DOHH2 (cell line): Measurements from ENCODE around the gene SNAI1.
"Not testable (repeated sequence)": the region's sequence is repeated elsewhere in the genome, so short reads cannot be mapped to it uniquely, and the experiment has no call there.

Source experiments
- H3F3A ChIP-seq: fragments of 200-600 bp; sonication (generic), shearing (Covaris generic); 2 replicates; pipeline ENCODE4 v1.6.0; 2016; ENCODE audit warnings: antibody characterized with exemption, mild to moderate bottlenecking; ENCODE audit not compliant: control insufficient read depth, insufficient read depth
- H3K27ac ChIP-seq: fragments of 200-600 bp; sonication (generic); 2 replicates; pipeline ENCODE4 v1.5.1; 2014; ENCODE audit warnings: low read depth, mild to moderate bottlenecking, low read length, moderate library complexity
- H3K27me3 ChIP-seq: fragments of 200-600 bp; sonication (generic); 2 replicates; pipeline ENCODE4 v1.6.1; 2014; ENCODE audit warnings: mild to moderate bottlenecking, low read length, mixed read lengths; ENCODE audit not compliant: control insufficient read depth
- H3K36me3 ChIP-seq: fragments of 200-600 bp; sonication (generic); 2 replicates; pipeline ENCODE4 v1.6.1; 2014; ENCODE audit warnings: mild to moderate bottlenecking, low read length, moderate library complexity, mixed read lengths; ENCODE audit not compliant: control insufficient read depth
- H3K4me1 ChIP-seq: fragments of 200-600 bp; sonication (generic); 2 replicates; pipeline ENCODE4 v1.6.1; 2014; ENCODE audit warnings: mild to moderate bottlenecking, low read length, mixed read lengths; ENCODE audit not compliant: control insufficient read depth
- H3K4me2 ChIP-seq: fragments of 200-600 bp; sonication (generic); 2 replicates; pipeline ENCODE4 v1.6.0; 2014; ENCODE audit warnings: mild to moderate bottlenecking, low read length, moderate library complexity
- H3K4me3 ChIP-seq: fragments of 200-600 bp; sonication (generic); 2 replicates; pipeline ENCODE4 v1.5.1; 2014; ENCODE audit warnings: mild to moderate bottlenecking, low read length, mixed read lengths
- H3K79me2 ChIP-seq: fragments of 200-600 bp; sonication (generic); 2 replicates; pipeline ENCODE4 v1.6.1; 2014; ENCODE audit warnings: mild to moderate bottlenecking, low read length, mixed read lengths; ENCODE audit not compliant: control insufficient read depth
- H3K9me2 ChIP-seq: fragments of 200-600 bp; sonication (generic); replicated peaks from 2 replicates; pipeline ENCODE4 v1.6.1; 2014; ENCODE audit warnings: mild to moderate bottlenecking, low read length, mixed read lengths; ENCODE audit not compliant: control insufficient read depth
- H3K9me3 ChIP-seq: fragments of 200-600 bp; sonication (generic); 2 replicates; pipeline ENCODE4 v1.6.1; 2014; ENCODE audit warnings: antibody characterized with exemption, low read length, mixed read lengths; ENCODE audit not compliant: control insufficient read depth, insufficient read depth
- H4K20me1 ChIP-seq: fragments of 200-600 bp; sonication (generic); 2 replicates; pipeline ENCODE4 v1.6.0; 2014; ENCODE audit warnings: low read depth, mild to moderate bottlenecking, antibody characterized with exemption, low read length, moderate library complexity; ENCODE audit not compliant: control insufficient read depth, insufficient read depth
- EZH2phosphoT487 ChIP-seq: fragments of 200-600 bp; sonication (generic); IDR thresholded peaks from 2 replicates; pipeline ENCODE4 v1.6.1; 2017; ENCODE audit warnings: borderline replicate concordance, mild to moderate bottlenecking, antibody characterized with exemption, low read length, moderate library complexity, mixed read lengths
- TF ChIP-seq, protein P1 (sequence below): fragments of 200-600 bp; sonication (generic); IDR thresholded peaks from one replicate; pipeline ENCODE4 v1.5.1; 2014; ENCODE audit warnings: antibody characterized with exemption, mild to moderate bottlenecking, low read depth, low read length; ENCODE audit not compliant: poor library complexity, severe bottlenecking

SNAI1 gene

GRCh38 chr20:49973981-49974380 lies 8.8 kb upstream of the SNAI1 start:
- Histone ChIP-seq H3K4me3 (no peak overlapping the region), H3K79me2 (no peaks in the 10 kb centered on the region), H3K9me2 (no peaks in the 10 kb centered on the region), H3K4me2 (no peak overlapping the region), H3K27ac (no peak overlapping the region), H3F3A (no peaks in the 10 kb centered on the region), H3K4me1 (peaks cover 4% of the 10 kb centered on the region), H3K27me3 (no peaks in the 10 kb centered on the region), H3K9me3 (no peaks in the 10 kb centered on the region), H4K20me1 (no peaks in the 10 kb centered on the region), H3K36me3 (no peaks in the 10 kb centered on the region)
- no peak for TF ChIP-seq EZH2phosphoT487
- TF ChIP-seq, protein P1, sequence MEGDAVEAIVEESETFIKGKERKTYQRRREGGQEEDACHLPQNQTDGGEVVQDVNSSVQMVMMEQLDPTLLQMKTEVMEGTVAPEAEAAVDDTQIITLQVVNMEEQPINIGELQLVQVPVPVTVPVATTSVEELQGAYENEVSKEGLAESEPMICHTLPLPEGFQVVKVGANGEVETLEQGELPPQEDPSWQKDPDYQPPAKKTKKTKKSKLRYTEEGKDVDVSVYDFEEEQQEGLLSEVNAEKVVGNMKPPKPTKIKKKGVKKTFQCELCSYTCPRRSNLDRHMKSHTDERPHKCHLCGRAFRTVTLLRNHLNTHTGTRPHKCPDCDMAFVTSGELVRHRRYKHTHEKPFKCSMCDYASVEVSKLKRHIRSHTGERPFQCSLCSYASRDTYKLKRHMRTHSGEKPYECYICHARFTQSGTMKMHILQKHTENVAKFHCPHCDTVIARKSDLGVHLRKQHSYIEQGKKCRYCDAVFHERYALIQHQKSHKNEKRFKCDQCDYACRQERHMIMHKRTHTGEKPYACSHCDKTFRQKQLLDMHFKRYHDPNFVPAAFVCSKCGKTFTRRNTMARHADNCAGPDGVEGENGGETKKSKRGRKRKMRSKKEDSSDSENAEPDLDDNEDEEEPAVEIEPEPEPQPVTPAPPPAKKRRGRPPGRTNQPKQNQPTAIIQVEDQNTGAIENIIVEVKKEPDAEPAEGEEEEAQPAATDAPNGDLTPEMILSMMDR, result no peak

DNA sequence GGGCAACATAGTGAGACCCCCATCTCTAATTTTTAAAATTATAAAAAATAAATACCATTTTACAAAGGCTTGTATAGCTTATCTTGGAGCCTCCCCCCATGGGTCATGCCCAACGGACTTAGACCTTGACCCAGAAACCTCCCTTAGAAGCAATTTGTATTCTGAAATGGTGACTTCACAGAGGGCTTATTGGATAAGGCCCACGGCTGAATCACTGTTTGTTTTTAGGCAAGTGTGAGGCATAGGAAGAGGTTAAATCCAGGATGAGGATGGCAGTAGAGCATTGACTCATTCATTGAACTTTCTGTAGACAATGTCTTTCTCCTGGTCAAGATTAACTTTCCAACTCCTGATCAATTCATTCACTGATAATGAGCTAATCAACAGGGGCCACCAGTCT lies 6.2 kb upstream of the SNAI1 start:
- no peak overlapping the region for H3K27ac ChIP-seq
- no peaks in the 10 kb centered on the region for H3K9me2 ChIP-seq
- H3F3A ChIP-seq, result peaks cover 3% of the 10 kb centered on the region
- no peaks in the 10 kb centered on the region for H3K9me3 ChIP-seq
- no peaks in the 10 kb centered on the region for H4K20me1 ChIP-seq
- no peak overlapping the region for H3K4me3 ChIP-seq
- no peak overlapping the region for H3K4me2 ChIP-seq
- no peaks in the 10 kb centered on the region for H3K36me3 ChIP-seq
- TF ChIP-seq EZH2phosphoT487, result no peak
- TF ChIP-seq, protein P1, result no peak
- H3K27me3 ChIP-seq, result peaks cover 12% of the 10 kb centered on the region
- H3K79me2 ChIP-seq, result no peaks in the 10 kb centered on the region
- peaks cover 15% of the 10 kb centered on the region for H3K4me1 ChIP-seq

- H3K27ac ChIP-seq, H3K9me3 ChIP-seq, H3K4me2 ChIP-seq, H3K36me3 ChIP-seq, H3K4me3 ChIP-seq, H3K79me2 ChIP-seq, H3K9me2 ChIP-seq, H4K20me1 ChIP-seq, H3F3A ChIP-seq: not testable (repeated sequence)
- H3K4me1 ChIP-seq, result peaks cover 25% of the 10 kb centered on the region
- peaks cover 19% of the 10 kb centered on the region for H3K27me3 ChIP-seq
Observed at GRCh38 chr20:49977740-49978139, 5.0 kb upstream of the SNAI1 start.

DNA sequence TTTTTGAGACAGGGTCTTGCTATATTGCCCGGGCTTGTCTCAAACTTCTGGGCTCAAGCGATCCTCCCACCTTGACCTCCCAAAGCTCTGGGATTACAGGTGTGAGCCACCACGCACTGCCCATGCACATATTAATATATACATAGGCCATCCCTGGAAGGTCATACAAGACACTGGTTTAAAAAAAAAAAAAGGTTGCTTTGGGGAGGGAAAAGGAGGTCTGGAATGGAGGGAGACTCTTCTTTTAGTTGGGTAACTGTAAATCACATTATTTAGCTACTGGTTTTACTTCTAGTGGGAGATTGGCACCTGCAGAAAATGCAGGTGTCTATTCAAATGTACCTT lies 4.1 kb upstream of the SNAI1 start:
- H3K79me2 ChIP-seq, result no peaks in the 10 kb centered on the region
- H3K9me2 ChIP-seq, result no peaks in the 10 kb centered on the region
- no peak overlapping the region for H3K27ac ChIP-seq
- H4K20me1 ChIP-seq, result no peaks in the 10 kb centered on the region
- peaks cover 31% of the 10 kb centered on the region for H3K4me1 ChIP-seq
- peaks cover 3% of the 10 kb centered on the region for H3F3A ChIP-seq
- TF ChIP-seq, protein P1, result no peak
- TF ChIP-seq EZH2phosphoT487, result no peak
- H3K4me2 ChIP-seq, result no peak overlapping the region; the same call in 1 of the 2 replicates
- H3K9me3 ChIP-seq, result no peaks in the 10 kb centered on the region
- peaks cover 19% of the 10 kb centered on the region for H3K27me3 ChIP-seq
- no peak overlapping the region for H3K4me3 ChIP-seq
- H3K36me3 ChIP-seq, result no peaks in the 10 kb centered on the region
